Heart left ventricle (tissue), 16 donors: ENCODE measurements around the gene MAML2. TPM values are rescaled to one million over a fixed set of nuclear protein-coding genes. Genes with fewer than 3 reads are reported as not detected.

Source experiments
- ATAC-seq, 4 donors: fragments of 200-7000 bp; cut with Tn5 transposase; one replicate each; pipeline ENCODE4 v1.9.1; 2020 to 2022; ENCODE audit warnings: moderate library complexity in 4 of 4, mild to moderate bottlenecking in 3 of 4, moderate number of reproducible peaks in 1 of 4
- DNase-seq, 5 donors: peaks; one replicate each; pipeline ENCODE4 v3.0.0-alpha.2; 2020
- H3K27ac ChIP-seq, 12 donors: fragments of 200-600 bp; sonication (generic) in 4 of 12; one replicate each; pipeline versions ENCODE4 v1.5.0 to v1.8.0; 2016 to 2022; ENCODE audit warnings: mild to moderate bottlenecking in 2 of 12
- H3K27me3 ChIP-seq, 9 donors: fragments of 200-600 bp; sonication (generic) in 2 of 9; one replicate each; pipeline versions ENCODE4 v1.5.1 to v1.8.0; 2016 to 2022; ENCODE audit warnings: mild to moderate bottlenecking in 3 of 9
- H3K36me3 ChIP-seq, 9 donors: fragments of 200-600 bp; sonication (generic) in 2 of 9; one replicate each; pipeline versions ENCODE4 v1.5.0 to v1.8.0; 2018 to 2022; ENCODE audit warnings: mild to moderate bottlenecking in 2 of 9
- H3K4me1 ChIP-seq, 12 donors: fragments of 200-600 bp; sonication (generic) in 4 of 12; one replicate each; pipeline versions ENCODE4 v1.5.0 to v1.8.0; 2016 to 2022; ENCODE audit warnings: mild to moderate bottlenecking in 3 of 12
- H3K4me3 ChIP-seq, 12 donors: fragments of 200-600 bp; sonication (generic) in 4 of 12; one replicate each; pipeline versions ENCODE4 v1.5.0 to v1.8.0; 2017 to 2022; ENCODE audit warnings: mild to moderate bottlenecking in 9 of 12, moderate library complexity in 4 of 12
- H3K9me3 ChIP-seq, 12 donors: fragments of 200-600 bp; sonication (generic) in 4 of 12; one replicate each; pipeline versions ENCODE4 v1.5.0 to v1.8.0; 2016 to 2022; ENCODE audit warnings: mild to moderate bottlenecking in 1 of 12
- POLR2A ChIP-seq, 2 donors: fragments of 450-650 bp; IDR thresholded peaks; one replicate each; pipeline ENCODE4 v1.6.1; 2017; ENCODE audit warnings: antibody characterized with exemption in 2 of 2, mild to moderate bottlenecking in 2 of 2, moderate library complexity in 2 of 2
- WGBS, 4 donors: extraction: QIAGEN DNeasy Blood & Tissue Kit in 2 of 4; methylation state at CpG; one replicate each; pipeline versions ENCODE4 v1.1.5 to v1.1.7; 2013 to 2018; 5-methylcytosine and 5-hydroxymethylcytosine counted together
- intact Hi-C, 10 donors: fragments of 100-400 bp; cut with DNase I; formaldehyde crosslinking; loops; one replicate each; pipeline versions ENCODE4 v1.11.1 to v1.14.2; 2022
- polyA plus RNA-seq, 2 donors: library from polyadenylated mRNA; stranded (reverse); fragments of 200-250 nt; gene quantifications; one replicate each; pipeline ENCODE4 v1.2.3, GENCODE V29; 2013
- total RNA-seq, 9 donors: library from RNA; depleted of rRNA in 2 of 9; stranded (reverse); fragments of >200 nt in 2 of 9; fragmentation: NEBNext Ultra II Directional in 3 of 9; extraction: Animal tissue kit (Norgen Biotek cat#: 25700) in 3 of 9; gene quantifications; one replicate each; pipeline versions ENCODE4 v1.1.0 to v1.2.4, GENCODE V29; 2016 to 2023
- TF ChIP-seq, protein P1 (sequence below), 12 donors: fragments of 200-600 bp; sonication (generic) in 4 of 12; IDR thresholded peaks; one replicate each; pipeline versions ENCODE4 v1.5.0 to v1.8.0; 2018 to 2022; ENCODE audit warnings: antibody characterized with exemption in 12 of 12, mild to moderate bottlenecking in 5 of 12
- donor health status: ischemic (EF 13 %, LVEDD 7.1; RV severe dilation, severe dysfunction).
- donor health status: healthy with polysubstance abuse.
- donor health status: DM: no; HTN: yes; CAD: no.
- donor health status: DM: no; HTN: no; CAD: no.
- donor health status: ischemic (EF 25% LVEDD 6.9; RV normal size, moderate dysfunction).
- donor health status: ischemic (EF 25% LVEDD 5.7; RV mildly dilated, moderate dysfunction).
- donor health status: healthy.
- donor health status: DM: yes; HTN: yes; CAD: no.
- donor health status: ischemic (EF 35%, LVEDD 5.7; RV mildly dilated, moderate dysfunction).
- donor health status: nonischemic (EF 11% LVEDD 7.7; RV severe dilation, severe dysfunction).
- donor health status: DM: yes; HTN: yes; CAD: no.
- donor health status: PGD.
- donor health status: ischemic (EF 29% LVEDD 5.4; RV normal size, mild dysfunction).
- donor health status: nonischemic (EF 23%, LVEDD 6.1; RV moderate dilation, normal function).

Gene MAML2
- total and polyA plus RNA-seq, 11 donors, result 1.3 to 10.8 (median 4.8) TPM

DNA sequence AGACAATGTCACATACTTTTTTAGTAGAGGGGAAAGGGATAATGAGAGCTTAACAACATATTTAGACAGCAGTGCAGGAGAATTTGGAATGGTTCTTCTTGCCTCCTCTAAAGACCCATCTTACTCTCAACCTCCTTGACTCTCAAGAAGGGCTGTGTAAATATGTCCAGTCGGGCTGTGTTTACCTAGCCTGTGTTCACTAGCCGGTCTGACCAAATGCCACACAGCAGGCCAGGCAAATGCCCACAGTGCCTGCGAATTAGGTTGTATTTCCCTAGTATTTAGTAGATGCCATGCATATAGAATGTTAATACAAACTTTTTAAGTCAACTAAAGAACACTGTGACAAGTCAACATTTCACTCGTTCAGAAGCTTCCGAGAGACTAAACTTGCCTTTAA lies 367.7 kb downstream of the MAML2 start:
- intact Hi-C loops, result no loop called here
- H3K9me3 ChIP-seq, result no peaks in the 10 kb centered on the region
- no peak overlapping the region for H3K4me3 ChIP-seq
- WGBS, 4 donors, result 93 to 98% (median 97%) methylated on average over 5 of the region's 5 CpGs
- ATAC-seq, result no peak
- DNase-seq, result no peak
- H3K27ac ChIP-seq, result no peak overlapping the region
- H3K36me3 ChIP-seq, result peaks cover 0 to 28% (median 17%) of the 10 kb centered on the region in 9 donors
- no peaks in the 10 kb centered on the region for H3K4me1 ChIP-seq
- TF ChIP-seq, protein P1, sequence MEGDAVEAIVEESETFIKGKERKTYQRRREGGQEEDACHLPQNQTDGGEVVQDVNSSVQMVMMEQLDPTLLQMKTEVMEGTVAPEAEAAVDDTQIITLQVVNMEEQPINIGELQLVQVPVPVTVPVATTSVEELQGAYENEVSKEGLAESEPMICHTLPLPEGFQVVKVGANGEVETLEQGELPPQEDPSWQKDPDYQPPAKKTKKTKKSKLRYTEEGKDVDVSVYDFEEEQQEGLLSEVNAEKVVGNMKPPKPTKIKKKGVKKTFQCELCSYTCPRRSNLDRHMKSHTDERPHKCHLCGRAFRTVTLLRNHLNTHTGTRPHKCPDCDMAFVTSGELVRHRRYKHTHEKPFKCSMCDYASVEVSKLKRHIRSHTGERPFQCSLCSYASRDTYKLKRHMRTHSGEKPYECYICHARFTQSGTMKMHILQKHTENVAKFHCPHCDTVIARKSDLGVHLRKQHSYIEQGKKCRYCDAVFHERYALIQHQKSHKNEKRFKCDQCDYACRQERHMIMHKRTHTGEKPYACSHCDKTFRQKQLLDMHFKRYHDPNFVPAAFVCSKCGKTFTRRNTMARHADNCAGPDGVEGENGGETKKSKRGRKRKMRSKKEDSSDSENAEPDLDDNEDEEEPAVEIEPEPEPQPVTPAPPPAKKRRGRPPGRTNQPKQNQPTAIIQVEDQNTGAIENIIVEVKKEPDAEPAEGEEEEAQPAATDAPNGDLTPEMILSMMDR (IDR thresholded peaks at IDR 0.05), result no peak
- TF ChIP-seq POLR2A (IDR thresholded peaks at IDR 0.05), result no peak
- no peaks in the 10 kb centered on the region for H3K27me3 ChIP-seq

- H3K4me3 ChIP-seq, result no peak overlapping the region
- 44 to 75% (median 63%) methylated on average over 2 of the region's 2 CpGs for WGBS, 4 donors
- no peaks in the 10 kb centered on the region for H3K27me3 ChIP-seq
- ATAC-seq, result no peak
- H3K36me3 ChIP-seq, result no peaks in the 10 kb centered on the region
- H3K27ac ChIP-seq, result no peak overlapping the region
- DNase-seq, result no peak
- no peak for TF ChIP-seq POLR2A (IDR thresholded peaks at IDR 0.05)
- TF ChIP-seq, protein P1 (IDR thresholded peaks at IDR 0.05), result no peak
- intact Hi-C loops, result no loop called here
- no peaks in the 10 kb centered on the region for H3K4me1 ChIP-seq
- peaks cover 0 to 11% (median 0%) of the 10 kb centered on the region in 12 donors for H3K9me3 ChIP-seq
Observed at GRCh38 chr11:95972060-95972459, 370.9 kb downstream of the MAML2 start.

DNA sequence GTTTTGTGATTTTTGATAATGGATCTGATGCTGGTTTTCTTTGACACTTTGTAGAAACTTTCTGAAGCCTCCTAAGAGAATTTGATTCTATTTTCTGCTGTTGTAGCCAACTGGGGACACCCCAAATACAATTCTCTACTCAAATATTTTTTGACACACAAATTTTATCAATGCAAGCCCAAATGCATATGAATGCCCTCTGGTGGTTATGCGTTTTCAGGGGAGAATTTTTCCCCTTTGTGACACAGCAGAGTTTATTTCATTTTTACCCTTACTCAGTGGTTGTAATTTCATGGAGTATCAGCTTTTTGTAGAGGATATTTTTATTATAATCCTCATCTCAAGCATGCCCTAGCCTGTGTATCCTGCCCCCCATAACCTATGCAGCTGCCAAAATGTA lies 374.4 kb downstream of the MAML2 start:
- no peak overlapping the region for H3K4me3 ChIP-seq
- peaks cover 0 to 11% (median 0%) of the 10 kb centered on the region in 12 donors for H3K9me3 ChIP-seq
- DNase-seq (no peak), ATAC-seq (no peak)
- TF ChIP-seq, protein P1 (IDR thresholded peaks at IDR 0.05), result peak in 3 of 12 donors; percentile 8 to 28 (median 22)
- no peak for TF ChIP-seq POLR2A (IDR thresholded peaks at IDR 0.05)
- WGBS, 4 donors, result 79 to 88% (median 84%) methylated on average over 1 of the region's 1 CpG
- no peaks in the 10 kb centered on the region for H3K27me3 ChIP-seq
- intact Hi-C loops, result loop anchor here in 2 of 10 donors (10.0 kb wide), 2 partner anchors 114 to 134 kb away; no protein-coding TSS in a partner anchor
- no peaks in the 10 kb centered on the region for H3K4me1 ChIP-seq
- H3K36me3 ChIP-seq, result no peaks in the 10 kb centered on the region
- H3K27ac ChIP-seq, result no peak overlapping the region

- H3K27ac ChIP-seq, result no peak overlapping the region
- TF ChIP-seq POLR2A (IDR thresholded peaks at IDR 0.05), result no peak
- TF ChIP-seq, protein P1 (IDR thresholded peaks at IDR 0.05), result no peak
- DNase-seq, result no peak
- no peak overlapping the region for H3K4me3 ChIP-seq
- H3K4me1 ChIP-seq, result no peaks in the 10 kb centered on the region
- intact Hi-C loops, result loop anchor here in 2 of 10 donors (10.0 kb wide), 2 partner anchors 109 to 129 kb away; no protein-coding TSS in a partner anchor
- no peaks in the 10 kb centered on the region for H3K27me3 ChIP-seq
- no peaks in the 10 kb centered on the region for H3K36me3 ChIP-seq
- peaks cover 0 to 11% (median 0%) of the 10 kb centered on the region in 12 donors for H3K9me3 ChIP-seq
- ATAC-seq, result no peak
- WGBS, 4 donors, result 58 to 96% (median 69%) methylated on average over 1 of the region's 1 CpG
Observed at GRCh38 chr11:95964281-95964680, 378.7 kb downstream of the MAML2 start.
